Measurements from ENCODE around the gene GRIK1.

The GRIK1 gene

DNA sequence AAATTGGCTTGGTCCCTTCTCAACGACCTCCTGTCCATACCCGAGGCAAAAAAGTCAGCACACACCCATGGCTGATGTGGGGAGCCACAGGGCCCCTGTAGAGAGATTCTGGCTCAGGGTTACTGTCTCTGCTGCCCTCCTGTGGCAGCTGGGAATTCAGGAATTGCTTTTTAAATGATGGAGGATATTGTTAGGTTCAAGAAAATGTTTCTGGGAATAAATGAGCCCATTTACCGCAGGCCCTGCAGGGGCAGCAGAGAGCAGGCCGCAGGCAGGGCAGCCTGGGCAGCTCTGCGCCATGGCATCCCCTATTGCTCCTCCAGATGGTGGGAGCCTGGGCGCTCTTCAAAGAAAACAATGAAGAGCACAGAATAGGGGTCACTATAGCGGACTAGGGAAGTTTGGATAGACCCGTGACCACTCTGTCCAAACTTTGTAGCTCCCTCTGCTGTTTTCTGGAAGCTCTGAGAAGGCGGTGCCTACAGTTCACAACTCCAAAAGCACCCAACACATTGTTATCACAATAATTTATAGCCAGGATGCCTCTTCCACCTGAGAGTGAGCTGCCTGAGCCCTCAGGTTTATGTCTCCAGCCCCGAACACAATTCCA lies 440.0 kb downstream of the GRIK1 start:
- Histone ChIP-seq H3K4me3 (ENCODE audit: low read depth in 1 of 2, low read length in 1 of 2) (no peak overlapping the region), H3K36me3 (no peaks in the 10 kb centered on the region), H3K27me3 (no peaks in the 10 kb centered on the region), H3K9me3 (no peaks in the 10 kb centered on the region), H3K4me1 (ENCODE audit: control insufficient read depth in 1 of 2, insufficient read depth in 1 of 2, low read depth in 1 of 2, low read length in 1 of 2) (no peaks in the 10 kb centered on the region), H3K27ac (no peak overlapping the region)
- TF ChIP-seq CTCF (IDR thresholded peaks at IDR 0.05): no peak

DNA sequence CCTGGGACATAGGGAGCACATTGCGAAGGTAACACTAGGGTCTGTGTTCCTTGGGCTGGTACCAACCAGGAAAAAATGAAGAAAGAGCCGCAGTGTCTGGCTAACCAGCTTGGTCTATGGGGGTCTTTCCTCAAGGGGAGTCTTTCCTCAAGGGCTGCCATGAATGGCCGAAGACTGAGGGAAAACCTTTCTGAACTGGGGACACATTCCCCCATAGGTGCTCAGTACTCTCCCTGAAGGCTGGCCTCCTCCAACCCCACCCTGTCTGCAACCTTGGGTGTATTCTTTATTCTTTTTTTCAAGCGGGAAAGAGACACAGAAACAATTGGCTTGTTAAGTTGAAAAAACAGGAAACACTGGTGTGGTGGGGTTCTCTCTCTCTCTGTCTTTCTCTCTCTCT lies 440.6 kb downstream of the GRIK1 start:
- no peak for TF ChIP-seq CTCF (IDR thresholded peaks at IDR 0.05)
- H3K4me1 ChIP-seq (ENCODE audit: control insufficient read depth in 1 of 2, insufficient read depth in 1 of 2, low read depth in 1 of 2, low read length in 1 of 2): no peaks in the 10 kb centered on the region
- no peak overlapping the region for H3K27ac ChIP-seq
- H3K36me3 ChIP-seq: no peaks in the 10 kb centered on the region
- no peak overlapping the region for H3K4me3 ChIP-seq (ENCODE audit: low read depth in 1 of 2, low read length in 1 of 2)
- no peaks in the 10 kb centered on the region for H3K27me3 ChIP-seq
- H3K9me3 ChIP-seq: no peaks in the 10 kb centered on the region

DNA sequence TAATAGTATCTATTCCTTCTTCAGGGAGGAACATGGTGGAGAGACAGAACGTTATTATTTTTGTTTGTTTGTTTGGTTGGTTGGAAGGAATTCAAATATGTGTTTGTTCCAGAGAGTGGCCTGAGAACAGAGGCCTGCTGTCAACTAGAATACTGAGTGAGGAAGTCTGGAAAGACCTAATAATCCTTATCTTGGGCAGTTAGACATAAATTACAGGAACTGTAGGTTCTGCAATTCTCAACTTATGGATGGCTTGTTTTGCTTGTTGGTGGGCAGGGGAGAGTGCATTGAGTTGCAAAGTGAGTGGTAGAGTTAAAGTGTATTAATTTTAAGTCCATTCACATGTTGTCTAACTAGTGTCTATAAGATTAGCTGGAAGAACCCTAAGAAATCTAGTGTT lies 443.5 kb downstream of the GRIK1 start:
- Histone ChIP-seq H3K4me3 (ENCODE audit: low read depth in 1 of 2, low read length in 1 of 2) (no peak overlapping the region), H3K27me3 (no peaks in the 10 kb centered on the region), H3K27ac (no peak overlapping the region), H3K9me3 (no peaks in the 10 kb centered on the region), H3K4me1 (ENCODE audit: control insufficient read depth in 1 of 2, insufficient read depth in 1 of 2, low read depth in 1 of 2, low read length in 1 of 2) (no peaks in the 10 kb centered on the region), H3K36me3 (no peaks in the 10 kb centered on the region)
- TF ChIP-seq CTCF (IDR thresholded peaks at IDR 0.05): no peak

- H3K27me3 ChIP-seq: no peaks in the 10 kb centered on the region
- H3K36me3 ChIP-seq: no peaks in the 10 kb centered on the region
- H3K4me3 ChIP-seq (ENCODE audit: low read depth in 1 of 2, low read length in 1 of 2): no peak overlapping the region
- H3K9me3 ChIP-seq: no peaks in the 10 kb centered on the region
- no peak overlapping the region for H3K27ac ChIP-seq
- H3K4me1 ChIP-seq (ENCODE audit: control insufficient read depth in 1 of 2, insufficient read depth in 1 of 2, low read depth in 1 of 2, low read length in 1 of 2): no peaks in the 10 kb centered on the region
- TF ChIP-seq CTCF (IDR thresholded peaks at IDR 0.05): no peak
Observed at GRCh38 chr21:29490016-29490415, 449.8 kb downstream of the GRIK1 start.

- Histone ChIP-seq H3K27me3 (no peaks in the 10 kb centered on the region), H3K27ac (no peak overlapping the region), H3K36me3 (no peaks in the 10 kb centered on the region), H3K4me3 (ENCODE audit: low read depth in 1 of 2, low read length in 1 of 2) (no peak overlapping the region), H3K9me3 (no peaks in the 10 kb centered on the region), H3K4me1 (ENCODE audit: control insufficient read depth in 1 of 2, insufficient read depth in 1 of 2, low read depth in 1 of 2, low read length in 1 of 2) (no peaks in the 10 kb centered on the region)
- TF ChIP-seq CTCF (IDR thresholded peaks at IDR 0.05): no peak
Observed at GRCh38 chr21:29487154-29487553, 452.6 kb downstream of the GRIK1 start.

Measured in neutrophil (primary cell).